ENCODE data around the gene LACTBL1.
"Not testable (repeated sequence)": the region's sequence is repeated elsewhere in the genome, so short reads cannot be mapped to it uniquely, and the experiment has no call there.

Gene LACTBL1

GRCh38 chr1:23007106-23007505 lies 34.4 kb upstream of the LACTBL1 start:
- Histone ChIP-seq H3K27ac (ENCODE audit: low read depth, low read length) (no peak overlapping the region), H3K36me3 (ENCODE audit: control insufficient read depth, insufficient read depth, low read length) (no peaks in the 10 kb centered on the region), H3K9ac (ENCODE audit: low read depth, low read length) (no peak overlapping the region), H3K27me3 (ENCODE audit: control insufficient read depth, insufficient read depth, low read length) (no peaks in the 10 kb centered on the region), H3K4me3 (ENCODE audit: low read depth, low read length) (no peak overlapping the region), H3K4me1 (ENCODE audit: control insufficient read depth, insufficient read depth, low read length) (no peaks in the 10 kb centered on the region), H3K9me3 (ENCODE audit: control insufficient read depth, insufficient read depth, low read length) (no peaks in the 10 kb centered on the region)

- not testable (repeated sequence) for H3K4me1 ChIP-seq (ENCODE audit: control insufficient read depth, insufficient read depth, low read length); H3K27me3 ChIP-seq (ENCODE audit: control insufficient read depth, insufficient read depth, low read length); H3K36me3 ChIP-seq (ENCODE audit: control insufficient read depth, insufficient read depth, low read length); H3K27ac ChIP-seq (ENCODE audit: low read depth, low read length); H3K4me3 ChIP-seq (ENCODE audit: low read depth, low read length); H3K9ac ChIP-seq (ENCODE audit: low read depth, low read length); H3K9me3 ChIP-seq (ENCODE audit: control insufficient read depth, insufficient read depth, low read length)
These were observed 32.1 kb upstream of the LACTBL1 start for GRCh38 chr1:23004769-23005168.

- H3K9me3 ChIP-seq (ENCODE audit: control insufficient read depth, insufficient read depth, low read length) = no peaks in the 10 kb centered on the region
These were observed 31.4 kb upstream of the LACTBL1 start for GRCh38 chr1:23004112-23004511.

GRCh38 chr1:23002218-23002617 lies 29.6 kb upstream of the LACTBL1 start:
- H3K27ac ChIP-seq (ENCODE audit: low read depth, low read length); H3K9ac ChIP-seq (ENCODE audit: low read depth, low read length); H3K27me3 ChIP-seq (ENCODE audit: control insufficient read depth, insufficient read depth, low read length): not testable (repeated sequence)

More at GRCh38 chr1:23004112-23004511, 31.4 kb upstream of the LACTBL1 start:
- H3K36me3 ChIP-seq (ENCODE audit: control insufficient read depth, insufficient read depth, low read length) = no peaks in the 10 kb centered on the region
- H3K27me3 ChIP-seq (ENCODE audit: control insufficient read depth, insufficient read depth, low read length) = no peaks in the 10 kb centered on the region
- no peaks in the 10 kb centered on the region for H3K4me1 ChIP-seq (ENCODE audit: control insufficient read depth, insufficient read depth, low read length)
- no peak overlapping the region for H3K27ac ChIP-seq (ENCODE audit: low read depth, low read length)
- H3K4me3 ChIP-seq (ENCODE audit: low read depth, low read length) = no peak overlapping the region
- H3K9ac ChIP-seq (ENCODE audit: low read depth, low read length) = no peak overlapping the region

GRCh38 chr1:23000133-23000532 lies 27.5 kb upstream of the LACTBL1 start:
- H3K27ac ChIP-seq (ENCODE audit: low read depth, low read length); H3K9ac ChIP-seq (ENCODE audit: low read depth, low read length); H3K4me3 ChIP-seq (ENCODE audit: low read depth, low read length); H3K27me3 ChIP-seq (ENCODE audit: control insufficient read depth, insufficient read depth, low read length); H3K4me1 ChIP-seq (ENCODE audit: control insufficient read depth, insufficient read depth, low read length); H3K36me3 ChIP-seq (ENCODE audit: control insufficient read depth, insufficient read depth, low read length): not testable (repeated sequence)
- peaks cover 12% of the 10 kb centered on the region; the same call in 1 of the 2 replicates for H3K9me3 ChIP-seq (ENCODE audit: control insufficient read depth, insufficient read depth, low read length)

More at GRCh38 chr1:23002218-23002617, 29.6 kb upstream of the LACTBL1 start:
- H3K4me1 ChIP-seq (ENCODE audit: control insufficient read depth, insufficient read depth, low read length); H3K9me3 ChIP-seq (ENCODE audit: control insufficient read depth, insufficient read depth, low read length); H3K4me3 ChIP-seq (ENCODE audit: low read depth, low read length); H3K36me3 ChIP-seq (ENCODE audit: control insufficient read depth, insufficient read depth, low read length): not testable (repeated sequence)

- not testable (repeated sequence) for H3K36me3 ChIP-seq (ENCODE audit: control insufficient read depth, insufficient read depth, low read length); H3K27ac ChIP-seq (ENCODE audit: low read depth, low read length); H3K27me3 ChIP-seq (ENCODE audit: control insufficient read depth, insufficient read depth, low read length); H3K9ac ChIP-seq (ENCODE audit: low read depth, low read length); H3K4me1 ChIP-seq (ENCODE audit: control insufficient read depth, insufficient read depth, low read length); H3K4me3 ChIP-seq (ENCODE audit: low read depth, low read length)
- H3K9me3 ChIP-seq (ENCODE audit: control insufficient read depth, insufficient read depth, low read length) = peaks cover 26% of the 10 kb centered on the region; the same call in 1 of the 2 replicates
These were observed 24.9 kb upstream of the LACTBL1 start for GRCh38 chr1:22997528-22997927.

DNA sequence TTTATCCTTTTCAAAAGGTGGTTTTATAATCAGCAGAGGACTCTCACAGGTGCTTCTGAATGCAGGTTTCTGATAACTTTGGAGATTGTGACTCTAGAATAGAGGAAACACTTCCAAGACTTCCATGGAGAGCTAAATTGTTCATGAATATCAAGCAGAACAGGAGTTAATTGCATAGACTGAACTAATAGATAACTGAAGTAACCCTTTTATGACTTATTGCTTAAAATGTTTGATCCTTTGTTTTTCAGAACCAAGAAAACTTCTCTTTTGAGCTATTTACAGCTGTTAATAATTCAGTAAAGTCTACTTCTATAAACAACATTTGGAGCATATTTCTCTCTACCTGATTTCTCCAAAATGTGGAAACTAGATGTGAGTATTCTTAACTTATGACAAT lies 23.1 kb upstream of the LACTBL1 start:
- Histone ChIP-seq H3K9me3 (ENCODE audit: control insufficient read depth, insufficient read depth, low read length) (peaks cover 31% of the 10 kb centered on the region; the same call in 1 of the 2 replicates), H3K4me1 (ENCODE audit: control insufficient read depth, insufficient read depth, low read length) (no peaks in the 10 kb centered on the region), H3K36me3 (ENCODE audit: control insufficient read depth, insufficient read depth, low read length) (no peaks in the 10 kb centered on the region), H3K27me3 (ENCODE audit: control insufficient read depth, insufficient read depth, low read length) (no peaks in the 10 kb centered on the region), H3K9ac (ENCODE audit: low read depth, low read length) (no peak overlapping the region), H3K4me3 (ENCODE audit: low read depth, low read length) (no peak overlapping the region), H3K27ac (ENCODE audit: low read depth, low read length) (no peak overlapping the region)

DNA sequence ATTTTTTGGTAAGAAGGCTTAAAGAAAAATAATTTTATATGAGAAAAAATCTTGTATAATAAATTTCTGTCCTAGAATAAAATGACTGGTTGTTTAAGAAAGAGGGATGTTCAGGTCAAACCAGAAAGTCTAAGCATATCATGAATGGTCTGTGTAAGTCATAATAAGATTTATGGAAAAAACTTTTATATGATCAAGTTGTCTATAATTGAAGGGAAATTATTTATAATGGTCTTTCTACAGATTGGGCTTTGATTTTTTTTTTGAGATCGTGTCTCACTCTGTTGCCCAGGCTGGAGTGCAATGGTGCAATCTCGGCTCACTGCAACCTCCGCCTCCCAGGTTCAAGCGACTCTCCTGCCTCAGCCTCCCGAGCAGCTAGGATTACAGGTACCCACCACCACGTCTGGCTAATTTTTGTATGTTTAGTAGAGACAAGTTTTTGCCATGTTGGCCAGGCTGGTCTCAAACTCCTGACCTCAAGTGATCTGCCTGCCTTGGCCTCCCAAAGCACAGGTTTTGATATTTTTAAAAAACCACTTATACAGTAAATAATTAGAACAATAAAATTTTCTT lies 20.6 kb upstream of the LACTBL1 start:
- not testable (repeated sequence) for H3K27ac ChIP-seq (ENCODE audit: low read depth, low read length); H3K4me3 ChIP-seq (ENCODE audit: low read depth, low read length); H3K9ac ChIP-seq (ENCODE audit: low read depth, low read length); H3K27me3 ChIP-seq (ENCODE audit: control insufficient read depth, insufficient read depth, low read length); H3K36me3 ChIP-seq (ENCODE audit: control insufficient read depth, insufficient read depth, low read length); H3K4me1 ChIP-seq (ENCODE audit: control insufficient read depth, insufficient read depth, low read length)
- peaks cover 31% of the 10 kb centered on the region; the same call in 1 of the 2 replicates for H3K9me3 ChIP-seq (ENCODE audit: control insufficient read depth, insufficient read depth, low read length)

GRCh38 chr1:22992384-22992783 lies 19.7 kb upstream of the LACTBL1 start:
- not testable (repeated sequence) for H3K9ac ChIP-seq (ENCODE audit: low read depth, low read length); H3K4me3 ChIP-seq (ENCODE audit: low read depth, low read length); H3K27ac ChIP-seq (ENCODE audit: low read depth, low read length); H3K36me3 ChIP-seq (ENCODE audit: control insufficient read depth, insufficient read depth, low read length); H3K27me3 ChIP-seq (ENCODE audit: control insufficient read depth, insufficient read depth, low read length); H3K4me1 ChIP-seq (ENCODE audit: control insufficient read depth, insufficient read depth, low read length)
- peaks cover 31% of the 10 kb centered on the region; the same call in 1 of the 2 replicates for H3K9me3 ChIP-seq (ENCODE audit: control insufficient read depth, insufficient read depth, low read length)

DNA sequence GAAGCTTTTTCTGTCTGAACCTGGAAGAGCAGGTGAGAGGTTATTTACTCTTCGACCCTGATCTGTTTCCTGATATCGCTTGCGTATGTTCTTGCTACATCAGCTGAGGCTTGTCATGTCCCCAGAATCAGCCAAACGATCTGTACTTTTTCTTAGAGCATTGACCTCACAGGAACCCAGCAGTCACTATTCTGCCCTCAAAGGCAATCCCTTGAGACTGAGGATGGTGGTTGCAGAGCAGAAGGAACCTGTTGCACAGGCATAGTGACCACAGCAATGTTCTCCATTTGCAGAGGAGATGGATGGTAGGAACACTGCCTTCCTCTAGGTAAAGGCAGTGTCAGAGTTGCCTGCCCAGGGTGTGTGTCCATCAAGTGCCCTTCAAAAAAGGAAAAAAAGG lies 11.3 kb upstream of the LACTBL1 start:
- Histone ChIP-seq H3K9ac (ENCODE audit: low read depth, low read length) (no peak overlapping the region), H3K27ac (ENCODE audit: low read depth, low read length) (no peak overlapping the region)

GRCh38 chr1:22980471-22980790 lies 7.8 kb upstream of the LACTBL1 start:
- H3K4me1 ChIP-seq (ENCODE audit: control insufficient read depth, insufficient read depth, low read length); H3K9ac ChIP-seq (ENCODE audit: low read depth, low read length); H3K4me3 ChIP-seq (ENCODE audit: low read depth, low read length); H3K9me3 ChIP-seq (ENCODE audit: control insufficient read depth, insufficient read depth, low read length); H3K27me3 ChIP-seq (ENCODE audit: control insufficient read depth, insufficient read depth, low read length); H3K36me3 ChIP-seq (ENCODE audit: control insufficient read depth, insufficient read depth, low read length); H3K27ac ChIP-seq (ENCODE audit: low read depth, low read length): not testable (repeated sequence)

More for the DNA sequence above, 11.3 kb upstream of the LACTBL1 start:
- Histone ChIP-seq H3K4me1 (ENCODE audit: control insufficient read depth, insufficient read depth, low read length) (no peaks in the 10 kb centered on the region), H3K4me3 (ENCODE audit: low read depth, low read length) (no peak overlapping the region), H3K36me3 (ENCODE audit: control insufficient read depth, insufficient read depth, low read length) (no peaks in the 10 kb centered on the region), H3K27me3 (ENCODE audit: control insufficient read depth, insufficient read depth, low read length) (no peaks in the 10 kb centered on the region), H3K9me3 (ENCODE audit: control insufficient read depth, insufficient read depth, low read length) (no peaks in the 10 kb centered on the region)

DNA sequence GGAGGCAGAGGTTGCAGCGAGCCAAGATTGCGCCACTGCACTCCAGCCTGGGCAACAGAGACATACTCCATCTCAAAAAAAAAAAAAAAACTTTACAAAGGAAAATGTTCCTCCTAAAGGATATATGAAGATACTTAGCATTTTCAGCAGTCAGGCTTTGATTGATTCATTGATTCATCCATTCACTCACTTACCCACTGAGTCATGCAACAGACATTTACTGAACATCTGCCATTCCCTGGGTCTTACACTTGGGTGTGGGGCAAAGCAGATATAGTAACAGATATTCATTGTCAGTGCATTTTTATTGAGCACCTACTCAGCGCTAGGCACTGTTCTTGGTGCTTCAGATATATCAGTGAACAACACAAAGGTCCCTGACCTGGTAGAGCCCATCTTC lies 5.6 kb upstream of the LACTBL1 start:
- no peaks in the 10 kb centered on the region for H3K9me3 ChIP-seq (ENCODE audit: control insufficient read depth, insufficient read depth, low read length)
- H3K27ac ChIP-seq (ENCODE audit: low read depth, low read length) = no peak overlapping the region

More for the DNA sequence above, 5.6 kb upstream of the LACTBL1 start:
- no peak overlapping the region for H3K9ac ChIP-seq (ENCODE audit: low read depth, low read length)
- peaks cover 5% of the 10 kb centered on the region; the same call in 1 of the 2 replicates for H3K4me1 ChIP-seq (ENCODE audit: control insufficient read depth, insufficient read depth, low read length)
- H3K36me3 ChIP-seq (ENCODE audit: control insufficient read depth, insufficient read depth, low read length) = no peaks in the 10 kb centered on the region
- H3K4me3 ChIP-seq (ENCODE audit: low read depth, low read length) = no peak overlapping the region
- no peaks in the 10 kb centered on the region for H3K27me3 ChIP-seq (ENCODE audit: control insufficient read depth, insufficient read depth, low read length)
